IMR-90 (cell line): Measurements from ENCODE around the gene PSMD2. TPM values are rescaled to one million over a fixed set of nuclear protein-coding genes. Genes with fewer than 3 reads are reported as not detected.

ENCODE experiments used
- ATAC-seq: fragments of 200-7000 bp; cut with Tn5 transposase; 2 replicates; pipeline ENCODE4 v1.9.1; 2020; ENCODE audit warnings: low read depth, mild to moderate bottlenecking, moderate library complexity
- BruUV-seq: library from RNA; stranded (reverse); fragments of 400-500 nt; replicated peaks from 2 replicates; lab custom pipeline; 2021; lab: Mats Ljungman, UMichigan
- CTCF ChIA-PET: fragments of 300-600 bp; formaldehyde crosslinking; extraction: SDS; loops from one replicate; lab custom pipeline; 2021; ENCODE audit warnings: antibody characterized with exemption; lab: Yijun Ruan, JAX
- POLR2A ChIA-PET: fragments of 300-600 bp; sonication (Branson Sonifier 250); formaldehyde crosslinking; loops from one replicate; lab custom pipeline; 2022; ENCODE audit warnings: antibody characterized with exemption; ENCODE audit not compliant: unreplicated experiment; lab: Charles Lee
- DNase-seq: peaks from one replicate; pipeline ENCODE4 v3.0.0; 2013
- H2AFZ ChIP-seq: replicated peaks from 2 replicates; pipeline ENCODE3; 2013; ENCODE audit warnings: low read length, mild to moderate bottlenecking; ENCODE audit not compliant: poor library complexity
- H2AK5ac ChIP-seq: 2 replicates; pipeline ENCODE4 v1.6.1; 2013; ENCODE audit warnings: low read depth, low read length, inconsistent platforms
- H2AK9ac ChIP-seq: replicated peaks from 2 replicates; pipeline ENCODE3; 2013; ENCODE audit warnings: mild to moderate bottlenecking, low read depth, low read length, moderate library complexity; ENCODE audit not compliant: poor library complexity
- H2BK120ac ChIP-seq: 2 replicates; pipeline ENCODE4 v1.6.1; 2013; ENCODE audit warnings: low read depth, low read length, inconsistent platforms
- H2BK15ac ChIP-seq: 3 replicates; pipeline ENCODE4 v1.6.1; 2013; ENCODE audit warnings: low read depth, low read length, inconsistent platforms
- H2BK20ac ChIP-seq: 2 replicates; pipeline ENCODE4 v1.6.1; 2013; ENCODE audit warnings: low read depth, mild to moderate bottlenecking, inconsistent platforms, low read length, moderate library complexity
- H2BK5ac ChIP-seq: 2 replicates; pipeline ENCODE4 v1.6.1; 2013; ENCODE audit warnings: mild to moderate bottlenecking, low read depth, low read length, inconsistent platforms; ENCODE audit not compliant: poor library complexity, severe bottlenecking
- H3K14ac ChIP-seq: replicated peaks from 2 replicates; pipeline ENCODE4 v1.6.1; 2013; ENCODE audit warnings: low read depth, low read length, inconsistent platforms
- H3K18ac ChIP-seq: 2 replicates; pipeline ENCODE4 v1.6.1; 2013; ENCODE audit warnings: low read depth, low read length, control low read depth
- H3K23ac ChIP-seq: 2 replicates; pipeline ENCODE4 v1.6.1; 2013; ENCODE audit warnings: low read depth, low read length, inconsistent platforms
- H3K27ac ChIP-seq: 2 replicates; pipeline ENCODE4 v1.5.1; 2013; ENCODE audit warnings: mild to moderate bottlenecking, control low read depth, low read length; ENCODE audit not compliant: insufficient read depth
- H3K27me3 ChIP-seq: 2 replicates; pipeline ENCODE4 v1.6.1; 2013; ENCODE audit warnings: low read length; ENCODE audit not compliant: control insufficient read depth, insufficient read depth
- H3K36me3 ChIP-seq: 2 replicates; pipeline ENCODE4 v1.6.1; 2013; ENCODE audit warnings: low read length, mixed read lengths; ENCODE audit not compliant: control insufficient read depth, insufficient read depth
- H3K4ac ChIP-seq: 2 replicates; pipeline ENCODE4 v1.6.1; 2013; ENCODE audit warnings: low read depth, low read length, inconsistent platforms
- H3K4me1 ChIP-seq: 2 replicates; pipeline ENCODE4 v1.6.1; 2013; ENCODE audit warnings: low read length, mixed read lengths; ENCODE audit not compliant: control insufficient read depth, insufficient read depth
- H3K4me2 ChIP-seq: 2 replicates; pipeline ENCODE4 v1.6.1; 2013; ENCODE audit warnings: low read depth, mild to moderate bottlenecking, control low read depth, low read length, moderate library complexity
- H3K4me3 ChIP-seq: 2 replicates; pipeline ENCODE4 v1.5.1; 2013; ENCODE audit warnings: low read depth, mild to moderate bottlenecking, control low read depth, low read length, moderate library complexity; ENCODE audit not compliant: insufficient read depth
- H3K56ac ChIP-seq: 2 replicates; pipeline ENCODE4 v1.6.1; 2013; ENCODE audit warnings: low read length, inconsistent platforms; ENCODE audit not compliant: insufficient read depth; ENCODE audit errors: extremely low read depth
- H3K79me1 ChIP-seq, 2 experiments: 2 replicates each; pipeline ENCODE4 v1.6.1; 2013; ENCODE audit warnings: low read length in 2 of 2, inconsistent platforms in 1 of 2, low read depth in 1 of 2
- H3K9ac ChIP-seq: 2 replicates; pipeline ENCODE4 v1.6.1; 2013; ENCODE audit warnings: low read depth, low read length, control low read depth
- H3K9me1 ChIP-seq: 2 replicates; pipeline ENCODE4 v1.6.1; 2013; ENCODE audit warnings: low read length, inconsistent platforms; ENCODE audit not compliant: insufficient read depth
- H3K9me3 ChIP-seq: 2 replicates; pipeline ENCODE4 v1.6.1; 2013; ENCODE audit warnings: low read length; ENCODE audit not compliant: control insufficient read depth, insufficient read depth
- H4K20me1 ChIP-seq: 2 replicates; pipeline ENCODE4 v1.6.1; 2013; ENCODE audit warnings: low read length, inconsistent platforms; ENCODE audit not compliant: insufficient read depth
- H4K5ac ChIP-seq: 2 replicates; pipeline ENCODE4 v1.6.1; 2013; ENCODE audit warnings: mild to moderate bottlenecking, low read depth, low read length, control low read depth
- H4K8ac ChIP-seq, 2 experiments: 2 replicates each; pipeline ENCODE4 v1.6.1; 2013; ENCODE audit warnings: low read depth in 2 of 2, low read length in 2 of 2, control low read depth in 1 of 2, inconsistent platforms in 1 of 2
- H4K91ac ChIP-seq: 2 replicates; pipeline ENCODE4 v1.6.1; 2013; ENCODE audit warnings: low read depth, low read length, inconsistent platforms; ENCODE audit not compliant: insufficient read depth
- POLR2A ChIP-seq: IDR thresholded peaks from 2 replicates; pipeline ENCODE4 v1.6.1; 2012; ENCODE audit warnings: mild to moderate bottlenecking, low read depth, low read length
- RAD21 ChIP-seq: IDR thresholded peaks from 2 replicates; pipeline ENCODE4 v1.6.1; 2012; ENCODE audit warnings: low read length, improper control_type of control experiment
- SMC3 ChIP-seq: fragments of 150-350 bp; IDR thresholded peaks from 2 replicates; pipeline ENCODE4 v1.6.1; 2016; ENCODE audit warnings: low read depth, mild to moderate bottlenecking, antibody characterized with exemption, low read length, moderate library complexity
- WGBS, 2 experiments: methylation state at CpG; one replicate each; pipeline versions ENCODE4 v1.1.5 to v1.1.7; 2013; ENCODE audit warnings: missing lambda C conversion rate in 2 of 2; ENCODE audit not compliant: insufficient read length in 1 of 2; ENCODE audit errors: extremely low coverage in 2 of 2; 5-methylcytosine and 5-hydroxymethylcytosine counted together
- dilution Hi-C: fragments of 300-500 bp; cut with HindIII; formaldehyde crosslinking; loops from one replicate; pipeline ENCODE4 v1.14.3; 2018; ENCODE audit warnings: low sequenced_read_pairs; ENCODE audit not compliant: unreplicated experiment
- in situ Hi-C: fragments of 300-500 bp; cut with MboI; formaldehyde crosslinking; loops from 3 replicates; pipeline ENCODE4 v1.14.3; 2019; ENCODE audit warnings: low sequenced_read_pairs, inconsistent platforms, mixed read lengths
- intact Hi-C: fragments of 100-400 bp; cut with micrococcal nuclease; formaldehyde crosslinking; loops from 2 replicates; pipeline ENCODE4 v1.10.0; 2022
- polyA plus RNA-seq, 3 experiments: library from polyadenylated mRNA; depleted of rRNA; stranded (reverse); fragments of >200 nt; gene quantifications; 2 replicates each; pipeline ENCODE4 v1.2.3, GENCODE V29; 2012; ENCODE audit warnings: low replicate concordance in 1 of 3
- total RNA-seq: library from RNA; depleted of rRNA; stranded (reverse); fragments of >200 nt; gene quantifications from 2 replicates; pipeline ENCODE4 v1.2.3, GENCODE V29; 2012

The PSMD2 gene
- total and polyA plus RNA-seq, 2 of the 4 experiments (the other 2 are of a cell fraction), result 514 to 872 TPM

- no peak overlapping the region for H2BK20ac ChIP-seq
- H3K23ac ChIP-seq, result no peak overlapping the region; the same call in 1 of the 2 replicates
- peaks cover 0 to 14% of the 10 kb centered on the region in 2 experiments; a peak in 2 of 4 replicates for H3K79me1 ChIP-seq
- H4K91ac ChIP-seq, result no peak overlapping the region
- H3K4ac ChIP-seq, result no peak overlapping the region
- no peak overlapping the region for H3K4me2 ChIP-seq
- no peak overlapping the region for H3K27ac ChIP-seq
- BruUV-seq, result no TSS peak
- H3K36me3 ChIP-seq, result peaks cover 27% of the 10 kb centered on the region
- 97% methylated on average over 15 of the region's 20 CpGs; no CpG with 5 or more reads in 1 of the 2 experiments for WGBS, 2 experiments
- no peak overlapping the region for H2AK5ac ChIP-seq
- no peak for TF ChIP-seq SMC3
- TF ChIP-seq RAD21, result no peak
- no peak for TF ChIP-seq POLR2A
- intact Hi-C loops, result loop anchor here (10.0 kb wide), 1 partner anchor 1428 kb away; no protein-coding TSS in a partner anchor
- no peak overlapping the region for H2BK5ac ChIP-seq
- H3K14ac ChIP-seq, result no peak overlapping the region
- no peaks in the 10 kb centered on the region for H3K27me3 ChIP-seq
- no peak overlapping the region for H2AK9ac ChIP-seq
- H4K5ac ChIP-seq, result no peak overlapping the region
- DNase-seq (no peak), ATAC-seq (no peak)
- dilution Hi-C loops, result no loop called here
- no peak overlapping the region for H3K9ac ChIP-seq
- H3K18ac ChIP-seq, result no peak overlapping the region
- H2BK15ac ChIP-seq, result no peak overlapping the region
- no peak overlapping the region for H4K8ac ChIP-seq
- H3K4me3 ChIP-seq, result no peak overlapping the region
- ChIA-PET CTCF (no interaction called here), POLR2A (no interaction called here)
- H2AFZ ChIP-seq, result no peak overlapping the region
- H3K9me1 ChIP-seq, result peaks cover 3% of the 10 kb centered on the region; the same call in 1 of the 2 replicates
- H2BK120ac ChIP-seq, result no peak overlapping the region
- no peak overlapping the region for H3K56ac ChIP-seq
- H3K4me1 ChIP-seq, result peaks cover 14% of the 10 kb centered on the region
- H4K20me1 ChIP-seq, result peaks cover 3% of the 10 kb centered on the region
- H3K9me3 ChIP-seq, result no peaks in the 10 kb centered on the region
- in situ Hi-C loops, result no loop called here
These were observed 47.6 kb downstream of the PSMD2 start for GRCh38 chr3:184346480-184347190.
